Natural killer cell (primary cell): ENCODE data around the gene A4GALT. TPM values are rescaled to one million over a fixed set of nuclear protein-coding genes. Genes with fewer than 3 reads are reported as not detected.
A peak's percentile ranks its signal among the peaks of the same experiment; 100 is the strongest.

Source experiments
- ATAC-seq, 3 donors: fragments of 150-1000 bp in 2 of 3; fragments of 200-7000 bp in 1 of 3; cut with Tn5 transposase; 1 replicate in 1 of 3; 2 replicates in 2 of 3; pipeline ENCODE4 v1.10.0; 2021; ENCODE audit warnings: mild to moderate bottlenecking in 2 of 3, moderate library complexity in 2 of 3
- DNase-seq, 2 donors: peaks; one replicate each; pipeline versions ENCODE4 v3.0.0 to v3.0.0-alpha.2; 2013 to 2021; ENCODE audit warnings: mixed read lengths in 1 of 2
- H3K27ac ChIP-seq: one replicate; pipeline ENCODE4 v1.5.1; 2013; ENCODE audit warnings: mild to moderate bottlenecking, low read length
- H3K27me3 ChIP-seq: one replicate; pipeline ENCODE4 v1.6.1; 2013; ENCODE audit warnings: low read length; ENCODE audit not compliant: control insufficient read depth, insufficient read depth
- H3K36me3 ChIP-seq: one replicate; pipeline ENCODE4 v1.6.1; 2013; ENCODE audit warnings: low read length; ENCODE audit not compliant: control insufficient read depth, insufficient read depth
- H3K4me1 ChIP-seq: one replicate; pipeline ENCODE4 v1.6.1; 2013; ENCODE audit warnings: low read length; ENCODE audit not compliant: control insufficient read depth, insufficient read depth
- H3K4me3 ChIP-seq: one replicate; pipeline ENCODE4 v1.5.1; 2013; ENCODE audit warnings: low read length
- H3K9me3 ChIP-seq: one replicate; pipeline ENCODE4 v1.6.1; 2013; ENCODE audit warnings: low read length; ENCODE audit not compliant: control insufficient read depth, insufficient read depth
- H3K27ac Mint-ChIP-seq, 2 donors: one replicate each; pipeline ENCODE4 v1.8.0; 2022; ENCODE audit warnings: mild to moderate bottlenecking in 2 of 2, mixed read lengths in 2 of 2, moderate library complexity in 1 of 2
- H3K27me3 Mint-ChIP-seq, 2 donors: one replicate each; pipeline ENCODE4 v1.8.0; 2022; ENCODE audit warnings: low read depth in 2 of 2, mixed read lengths in 2 of 2
- H3K36me3 Mint-ChIP-seq: one replicate; pipeline ENCODE4 v1.8.0; 2022; ENCODE audit warnings: mixed read lengths
- H3K4me1 Mint-ChIP-seq, 2 donors: one replicate each; pipeline ENCODE4 v1.8.0; 2022; ENCODE audit warnings: mixed read lengths in 2 of 2
- H3K4me3 Mint-ChIP-seq: one replicate; pipeline ENCODE4 v1.8.0; 2022; ENCODE audit warnings: mild to moderate bottlenecking, moderate library complexity, mixed read lengths
- H3K9me3 Mint-ChIP-seq, 2 donors: one replicate each; pipeline ENCODE4 v1.8.0; 2022; ENCODE audit warnings: mixed read lengths in 2 of 2
- CTCF ChIP-seq: fragments of 200-600 bp; IDR thresholded peaks from one replicate; pipeline ENCODE4 v1.8.0; 2022; ENCODE audit warnings: antibody characterized with exemption
- WGBS: methylation state at CpG from one replicate; pipeline ENCODE4 v1.1.7; 2013; ENCODE audit warnings: missing lambda C conversion rate; ENCODE audit not compliant: insufficient coverage; 5-methylcytosine and 5-hydroxymethylcytosine counted together
- intact Hi-C: fragments of 100-400 bp; cut with micrococcal nuclease; formaldehyde crosslinking; loops from one replicate; pipeline ENCODE4 v1.14.2; 2022
- total RNA-seq, 4 donors: library from RNA; stranded (reverse); fragments of 120-200 nt in 1 of 4; gene quantifications; one replicate each; pipeline versions ENCODE4 v1.2.3 to v1.2.4, GENCODE V29; 2013 to 2022

The A4GALT gene
- total RNA-seq, 3 donors from 2014 or later (not counting 1 experiment from before 2014, with no cell fraction given): 0.26 TPM; not detected in 2

- Mint-ChIP-seq H3K9me3 (no peaks in the 10 kb centered on the region), H3K27me3 (no peaks in the 10 kb centered on the region), H3K4me3 (peak overlapping the region; percentile 91), H3K36me3 (no peaks in the 10 kb centered on the region), H3K4me1 (peaks cover 13 to 49% of the 10 kb centered on the region in 2 donors), H3K27ac (peak overlapping the region; percentile 65 to 92)
- H3K27ac ChIP-seq: peak overlapping the region; percentile 10
- no peaks in the 10 kb centered on the region for H3K36me3 ChIP-seq
- no peaks in the 10 kb centered on the region for H3K27me3 ChIP-seq
- no peak for TF ChIP-seq CTCF
- H3K9me3 ChIP-seq: no peaks in the 10 kb centered on the region
- ATAC-seq (no peak), DNase-seq (no peak)
- H3K4me3 ChIP-seq: no peak overlapping the region
- H3K4me1 ChIP-seq: peaks cover 61% of the 10 kb centered on the region
- 83% methylated on average over 4 of the region's 4 CpGs for WGBS
- intact Hi-C loops: loop anchor here (2.0 kb wide), 1 partner anchor 33 kb away; the partner anchor contains the start of gene POLDIP3
Observed at GRCh38 chr22:42648017-42648367, 72.7 kb downstream of the A4GALT start.

DNA sequence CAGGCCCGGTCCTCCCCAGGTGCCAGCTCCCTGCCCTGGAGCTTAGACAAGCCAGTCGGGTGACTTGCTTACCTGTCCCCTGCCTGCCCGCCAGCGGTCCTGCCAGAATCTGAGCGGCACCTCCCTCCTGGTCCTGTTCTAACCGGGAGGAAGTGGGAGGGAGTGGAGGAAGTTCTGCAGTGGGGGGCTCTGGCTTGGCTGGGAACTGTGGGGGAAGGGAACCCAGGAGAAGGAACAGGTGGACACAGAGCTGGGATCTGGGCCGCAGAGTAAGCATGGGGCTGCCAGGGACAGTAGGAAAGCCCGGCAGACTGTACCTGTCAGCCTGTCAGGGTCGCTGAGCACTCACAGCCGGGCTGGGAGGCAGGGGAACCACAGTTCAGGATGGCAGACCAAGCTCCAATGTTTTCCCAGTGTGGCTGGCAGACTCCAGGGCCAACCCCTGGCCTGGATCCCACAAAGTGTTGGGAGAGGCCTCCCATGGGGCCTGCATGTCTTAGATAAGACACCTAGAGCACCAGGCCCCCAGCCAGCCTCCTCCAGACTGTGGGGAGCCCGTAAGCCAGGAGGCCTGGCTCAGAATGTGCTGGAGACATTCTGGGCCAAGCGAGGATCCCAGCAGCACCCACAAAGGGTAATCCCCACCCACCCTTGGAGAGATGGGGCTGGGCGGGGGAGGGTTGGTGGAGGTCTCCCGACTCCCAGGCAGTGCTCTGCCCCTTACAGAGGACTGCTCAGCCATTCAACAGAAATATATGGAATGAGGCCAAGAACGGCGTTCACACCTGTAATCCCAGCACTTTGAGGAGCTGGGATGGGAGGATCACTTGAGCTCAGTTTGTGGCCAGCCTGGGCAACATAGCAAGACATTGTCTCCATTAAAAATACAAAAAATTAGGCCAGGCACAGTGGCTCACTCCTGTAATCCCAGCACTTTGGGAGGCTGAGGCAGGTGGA is 73.8 kb downstream of the A4GALT start:
- Histone ChIP-seq H3K9me3 (no peaks in the 10 kb centered on the region), H3K4me3 (no peak overlapping the region), H3K27ac (no peak overlapping the region), H3K4me1 (peaks cover 63% of the 10 kb centered on the region), H3K36me3 (no peaks in the 10 kb centered on the region), H3K27me3 (no peaks in the 10 kb centered on the region)
- H3K4me1 Mint-ChIP-seq: peaks cover 13 to 54% of the 10 kb centered on the region in 2 donors
- peak overlapping the region; percentile 72 for H3K4me3 Mint-ChIP-seq
- no peaks in the 10 kb centered on the region for H3K9me3 Mint-ChIP-seq
- no peak for TF ChIP-seq CTCF
- H3K27ac Mint-ChIP-seq: peak overlapping the region; percentile 65 to 92
- intact Hi-C loops: no loop called here
- no peak for DNase-seq
- no peaks in the 10 kb centered on the region for H3K36me3 Mint-ChIP-seq
- no peaks in the 10 kb centered on the region for H3K27me3 Mint-ChIP-seq
- WGBS: 68% methylated on average over 14 of the region's 16 CpGs
- ATAC-seq: no peak

DNA sequence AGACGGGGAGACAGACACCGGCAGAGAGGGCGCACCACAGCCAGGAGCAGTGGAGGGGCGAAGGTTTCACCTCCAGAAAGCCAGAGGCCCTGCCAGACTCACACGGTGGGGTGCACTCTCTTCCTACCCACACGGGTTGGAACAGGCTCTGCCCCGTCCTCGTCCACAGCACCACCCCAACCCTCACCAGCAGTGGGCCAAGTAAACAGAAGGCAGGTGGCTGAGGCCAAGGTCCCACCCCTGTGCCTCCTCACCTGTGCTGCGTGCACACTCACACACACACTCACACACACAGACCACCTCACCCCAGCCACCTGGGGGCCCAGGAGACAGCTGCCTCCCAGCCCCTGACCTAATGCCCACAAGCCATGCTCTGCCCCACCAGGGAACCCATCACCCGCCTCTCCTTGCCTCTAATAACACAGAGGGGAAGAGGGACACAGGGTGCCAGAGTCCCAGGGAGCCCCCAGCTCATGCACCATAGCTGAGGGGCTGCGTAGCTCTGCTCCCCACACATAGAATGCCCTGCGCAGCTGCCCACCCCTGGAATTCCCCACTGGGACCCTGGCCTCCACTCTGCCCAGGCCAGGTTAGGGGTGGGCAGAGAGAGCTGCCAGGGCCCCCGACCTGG is 74.6 kb downstream of the A4GALT start:
- Mint-ChIP-seq H3K4me3 (no peak overlapping the region), H3K36me3 (no peaks in the 10 kb centered on the region), H3K4me1 (peaks cover 13 to 54% of the 10 kb centered on the region in 2 donors), H3K27ac (peak overlapping the region; percentile 60 to 92), H3K27me3 (no peaks in the 10 kb centered on the region), H3K9me3 (no peaks in the 10 kb centered on the region)
- no peaks in the 10 kb centered on the region for H3K27me3 ChIP-seq
- no peak overlapping the region for H3K27ac ChIP-seq
- peaks cover 63% of the 10 kb centered on the region for H3K4me1 ChIP-seq
- no peaks in the 10 kb centered on the region for H3K9me3 ChIP-seq
- ATAC-seq (no peak), DNase-seq (no peak)
- intact Hi-C loops: no loop called here
- TF ChIP-seq CTCF: no peak
- WGBS: 84% methylated on average over 13 of the region's 13 CpGs
- H3K4me3 ChIP-seq: no peak overlapping the region
- no peaks in the 10 kb centered on the region for H3K36me3 ChIP-seq
